NCI-H146 treated with DMSO at 0.1 percent for 48 hours (cell line): Measurements from ENCODE around the gene STXBP1.
A peak's percentile ranks its signal among the peaks of the same experiment; 100 is the strongest.

Experiments used
- DNase-seq: peaks from one replicate; lab custom pipeline; 2025; ENCODE audit not compliant: unreplicated experiment; lab: John Stamatoyannopoulos, UW

Gene STXBP1

GRCh38 chr9:127731938-127732337, 119.9 kb downstream of the STXBP1 start:
- no peak for DNase-seq

- no peak for DNase-seq
Observed at GRCh38 chr9:127732444-127732843, 120.4 kb downstream of the STXBP1 start.

- no peak for DNase-seq
Observed at GRCh38 chr9:127733614-127734013, 121.5 kb downstream of the STXBP1 start.

- DNase-seq, result no peak
Observed at GRCh38 chr9:127734247-127734746, 122.2 kb downstream of the STXBP1 start.

GRCh38 chr9:127734747-127735529, 122.9 kb downstream of the STXBP1 start, which contains the start of gene TOR2A:
Gene TOR2A (minus strand): TSS chr9:127735294. CDS start chr9:127735270, 24 bp downstream.
- peak; percentile 84 for DNase-seq

- DNase-seq, result peak; percentile 22
Observed at GRCh38 chr9:127735530-127736185, 123.6 kb downstream of the STXBP1 start.

GRCh38 chr9:127738666-127739065, 126.6 kb downstream of the STXBP1 start:
- no peak for DNase-seq

- no peak for DNase-seq
Observed at GRCh38 chr9:127739614-127740330, 127.7 kb downstream of the STXBP1 start.

GRCh38 chr9:127741831-127742434, 129.9 kb downstream of the STXBP1 start:
- peak; percentile 73 for DNase-seq
